HCT116 (cell line): ENCODE results near the gene ALAS1.

Source experiments
- EZH2 ChIP-seq: fragments of 200-600 bp; sonication (generic); IDR thresholded peaks from 2 replicates; pipeline ENCODE4 v1.6.1; 2017; ENCODE audit warnings: antibody characterized with exemption, mixed run types
- EZH2phosphoT487 ChIP-seq: fragments of 200-600 bp; IDR thresholded peaks from 2 replicates; pipeline ENCODE4 v1.6.1; 2018; ENCODE audit warnings: antibody characterized with exemption, borderline replicate concordance
- FOSL1 ChIP-seq: IDR thresholded peaks from 2 replicates; pipeline ENCODE4 v1.6.1; 2012; ENCODE audit warnings: low read depth
- JUND ChIP-seq: IDR thresholded peaks from 2 replicates; pipeline ENCODE4 v1.6.1; 2012
- POLR2A ChIP-seq: IDR thresholded peaks from 2 replicates; pipeline ENCODE4 v1.7.0; 2011; ENCODE audit warnings: borderline replicate concordance; ENCODE audit not compliant: insufficient read depth, insufficient read length; ENCODE audit errors: extremely low read depth
- POLR2AphosphoS5 ChIP-seq: IDR thresholded peaks from 2 replicates; pipeline ENCODE4 v1.6.1; 2011; ENCODE audit warnings: mild to moderate bottlenecking, low read depth, low read length, moderate library complexity
- TF ChIP-seq, protein P1 (sequence below), 3 experiments: fragments of 200-600 bp in 1 of 3; sonication (generic) in 1 of 3; IDR thresholded peaks in 2 of 3; conservative IDR thresholded peaks in 1 of 3; 2 replicates each; pipeline ENCODE4 v1.5.1; 2012 to 2017; ENCODE audit warnings: low read depth in 2 of 3, low read length in 2 of 3, antibody characterized with exemption in 1 of 3, borderline replicate concordance in 1 of 3, control low read depth in 1 of 3, mild to moderate bottlenecking in 1 of 3, mixed read lengths in 1 of 3, mixed run types in 1 of 3, moderate library complexity in 1 of 3; ENCODE audit not compliant: insufficient read depth in 1 of 3
- TF ChIP-seq, protein P2 (sequence below): IDR thresholded peaks from 2 replicates; pipeline ENCODE4 v1.6.1; 2012; ENCODE audit warnings: low read depth

DNA sequence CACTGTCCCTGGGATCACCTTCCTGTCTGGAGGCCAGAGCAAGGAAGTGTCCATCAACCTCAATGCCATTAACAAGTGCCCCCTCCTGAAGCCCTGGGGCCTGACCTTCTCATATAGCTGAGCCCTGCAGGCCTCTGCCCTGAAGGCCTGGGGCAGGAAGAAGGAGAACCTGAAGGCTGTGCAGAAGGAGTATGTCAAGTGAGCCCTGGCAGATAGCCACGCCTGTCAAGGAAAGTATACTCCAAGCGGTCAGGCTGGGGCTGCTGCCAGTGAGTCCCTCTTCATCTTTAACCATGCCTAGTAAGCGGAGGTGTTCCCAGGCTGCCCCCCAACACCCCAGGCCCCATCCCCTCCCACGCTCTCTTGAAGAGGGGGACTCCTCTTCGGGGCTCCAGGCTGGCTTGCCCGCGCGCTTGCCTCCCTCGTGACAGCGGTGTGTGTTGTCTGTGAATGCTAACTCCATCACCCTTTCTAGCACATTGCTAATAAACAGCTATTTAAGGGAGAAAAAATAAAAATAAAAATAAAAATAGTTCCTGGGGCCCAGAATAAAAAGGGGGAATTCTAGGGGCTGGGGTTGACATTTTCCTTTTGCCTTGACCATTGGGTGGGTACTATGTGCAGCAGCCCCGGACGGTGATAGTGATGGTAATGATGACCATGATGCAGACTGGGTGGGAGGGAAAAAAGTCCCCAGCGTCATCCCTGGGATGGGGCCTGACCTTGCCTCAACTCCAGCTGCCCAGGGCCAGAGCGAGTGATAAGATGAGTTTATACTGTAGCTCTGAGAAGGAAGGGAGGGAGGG lies 3.3 kb upstream of the ALAS1 start:
- TF ChIP-seq POLR2A: no peak
- TF ChIP-seq EZH2phosphoT487: no peak
- TF ChIP-seq FOSL1: no peak
- TF ChIP-seq, protein P1, sequence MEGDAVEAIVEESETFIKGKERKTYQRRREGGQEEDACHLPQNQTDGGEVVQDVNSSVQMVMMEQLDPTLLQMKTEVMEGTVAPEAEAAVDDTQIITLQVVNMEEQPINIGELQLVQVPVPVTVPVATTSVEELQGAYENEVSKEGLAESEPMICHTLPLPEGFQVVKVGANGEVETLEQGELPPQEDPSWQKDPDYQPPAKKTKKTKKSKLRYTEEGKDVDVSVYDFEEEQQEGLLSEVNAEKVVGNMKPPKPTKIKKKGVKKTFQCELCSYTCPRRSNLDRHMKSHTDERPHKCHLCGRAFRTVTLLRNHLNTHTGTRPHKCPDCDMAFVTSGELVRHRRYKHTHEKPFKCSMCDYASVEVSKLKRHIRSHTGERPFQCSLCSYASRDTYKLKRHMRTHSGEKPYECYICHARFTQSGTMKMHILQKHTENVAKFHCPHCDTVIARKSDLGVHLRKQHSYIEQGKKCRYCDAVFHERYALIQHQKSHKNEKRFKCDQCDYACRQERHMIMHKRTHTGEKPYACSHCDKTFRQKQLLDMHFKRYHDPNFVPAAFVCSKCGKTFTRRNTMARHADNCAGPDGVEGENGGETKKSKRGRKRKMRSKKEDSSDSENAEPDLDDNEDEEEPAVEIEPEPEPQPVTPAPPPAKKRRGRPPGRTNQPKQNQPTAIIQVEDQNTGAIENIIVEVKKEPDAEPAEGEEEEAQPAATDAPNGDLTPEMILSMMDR (IDR thresholded peaks at IDR 0.05 in 2 of 3, conservative IDR thresholded peaks at IDR 0.05 in 1 of 3; ENCODE audit: borderline replicate concordance in 1 of 3, insufficient read depth in 1 of 3, low read depth in 2 of 3, low read length in 2 of 3): no peak
- TF ChIP-seq, protein P2, sequence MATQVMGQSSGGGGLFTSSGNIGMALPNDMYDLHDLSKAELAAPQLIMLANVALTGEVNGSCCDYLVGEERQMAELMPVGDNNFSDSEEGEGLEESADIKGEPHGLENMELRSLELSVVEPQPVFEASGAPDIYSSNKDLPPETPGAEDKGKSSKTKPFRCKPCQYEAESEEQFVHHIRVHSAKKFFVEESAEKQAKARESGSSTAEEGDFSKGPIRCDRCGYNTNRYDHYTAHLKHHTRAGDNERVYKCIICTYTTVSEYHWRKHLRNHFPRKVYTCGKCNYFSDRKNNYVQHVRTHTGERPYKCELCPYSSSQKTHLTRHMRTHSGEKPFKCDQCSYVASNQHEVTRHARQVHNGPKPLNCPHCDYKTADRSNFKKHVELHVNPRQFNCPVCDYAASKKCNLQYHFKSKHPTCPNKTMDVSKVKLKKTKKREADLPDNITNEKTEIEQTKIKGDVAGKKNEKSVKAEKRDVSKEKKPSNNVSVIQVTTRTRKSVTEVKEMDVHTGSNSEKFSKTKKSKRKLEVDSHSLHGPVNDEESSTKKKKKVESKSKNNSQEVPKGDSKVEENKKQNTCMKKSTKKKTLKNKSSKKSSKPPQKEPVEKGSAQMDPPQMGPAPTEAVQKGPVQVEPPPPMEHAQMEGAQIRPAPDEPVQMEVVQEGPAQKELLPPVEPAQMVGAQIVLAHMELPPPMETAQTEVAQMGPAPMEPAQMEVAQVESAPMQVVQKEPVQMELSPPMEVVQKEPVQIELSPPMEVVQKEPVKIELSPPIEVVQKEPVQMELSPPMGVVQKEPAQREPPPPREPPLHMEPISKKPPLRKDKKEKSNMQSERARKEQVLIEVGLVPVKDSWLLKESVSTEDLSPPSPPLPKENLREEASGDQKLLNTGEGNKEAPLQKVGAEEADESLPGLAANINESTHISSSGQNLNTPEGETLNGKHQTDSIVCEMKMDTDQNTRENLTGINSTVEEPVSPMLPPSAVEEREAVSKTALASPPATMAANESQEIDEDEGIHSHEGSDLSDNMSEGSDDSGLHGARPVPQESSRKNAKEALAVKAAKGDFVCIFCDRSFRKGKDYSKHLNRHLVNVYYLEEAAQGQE: no peak
- no peak for TF ChIP-seq POLR2AphosphoS5
- TF ChIP-seq EZH2: no peak
- TF ChIP-seq JUND: no peak
